ENCODE data around the gene TRIO.

DNA sequence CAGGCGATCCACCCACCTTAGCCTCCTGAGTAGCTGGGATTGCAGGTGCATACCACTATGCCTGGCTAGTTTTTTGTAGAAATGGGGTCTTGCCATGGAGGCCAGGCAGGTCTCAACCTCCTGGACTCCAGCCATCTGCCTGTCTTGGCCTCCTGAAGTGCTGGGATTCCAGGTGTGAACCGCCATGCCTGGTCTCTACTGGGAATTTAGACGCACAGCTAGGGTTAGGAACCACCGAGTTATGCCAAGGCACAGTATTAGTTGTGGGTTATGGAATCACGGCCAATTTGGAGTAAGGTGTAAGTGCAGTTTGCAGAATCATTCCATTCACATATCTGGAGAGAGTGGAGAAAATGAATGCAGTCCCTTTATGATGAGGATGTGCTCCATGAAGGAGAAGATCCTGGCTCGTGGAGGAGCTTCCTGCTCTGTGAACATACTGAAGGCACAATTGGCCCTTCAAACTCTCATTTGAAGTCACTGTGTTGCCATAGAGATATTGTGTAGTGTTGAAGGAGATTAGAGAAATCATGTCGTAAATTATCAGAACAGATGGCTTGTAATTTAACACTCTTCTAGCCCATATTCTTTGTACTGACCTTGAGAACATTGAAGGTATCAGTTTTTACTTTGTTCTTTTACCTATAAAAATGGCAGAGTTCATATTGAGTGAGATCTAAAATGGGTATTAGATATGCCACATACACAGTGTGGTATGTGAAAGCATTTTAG is 18.8 kb downstream of the TRIO start:
- TF ChIP-seq POLR2A (IDR thresholded peaks at IDR 0.05; ENCODE audit: control extremely low read depth in 1 of 2, low read depth in 2 of 2, low read length in 2 of 2) (no peak), CHD2 (IDR thresholded peaks at IDR 0.05; ENCODE audit: low read length) (no peak), EP300 (IDR thresholded peaks at IDR 0.05; ENCODE audit: borderline replicate concordance in 1 of 2, low read depth in 2 of 2, low read length in 2 of 2) (no peak), CEBPB (IDR thresholded peaks at IDR 0.05; ENCODE audit: low read depth, low read length) (no peak), POLR2AphosphoS5 (IDR thresholded peaks at IDR 0.05; ENCODE audit: low read depth, low read length) (no peak), RNF2 (IDR thresholded peaks at IDR 0.05; ENCODE audit: borderline replicate concordance, low read depth, low read length, missing control alignments, poor library complexity, severe bottlenecking) (no peak), TBP (IDR thresholded peaks at IDR 0.05; ENCODE audit: low read depth, low read length) (no peak), JUND (IDR thresholded peaks at IDR 0.05; ENCODE audit: low read length) (no peak), RXRA (IDR thresholded peaks at IDR 0.05; ENCODE audit: insufficient read depth, low read depth, low read length) (no peak), SUZ12 (IDR thresholded peaks at IDR 0.05; ENCODE audit: low read length) (no peak), SIX5 (IDR thresholded peaks at IDR 0.05; ENCODE audit: low read depth, low read length) (no peak), SIN3A (conservative IDR thresholded peaks at IDR 0.05 in 1 of 2, IDR thresholded peaks at IDR 0.05 in 1 of 2; ENCODE audit: low read depth in 1 of 2, low read length in 2 of 2) (no peak), MAFK (IDR thresholded peaks at IDR 0.05; ENCODE audit: low read depth, low read length) (no peak)
- TF ChIP-seq, protein P1, sequence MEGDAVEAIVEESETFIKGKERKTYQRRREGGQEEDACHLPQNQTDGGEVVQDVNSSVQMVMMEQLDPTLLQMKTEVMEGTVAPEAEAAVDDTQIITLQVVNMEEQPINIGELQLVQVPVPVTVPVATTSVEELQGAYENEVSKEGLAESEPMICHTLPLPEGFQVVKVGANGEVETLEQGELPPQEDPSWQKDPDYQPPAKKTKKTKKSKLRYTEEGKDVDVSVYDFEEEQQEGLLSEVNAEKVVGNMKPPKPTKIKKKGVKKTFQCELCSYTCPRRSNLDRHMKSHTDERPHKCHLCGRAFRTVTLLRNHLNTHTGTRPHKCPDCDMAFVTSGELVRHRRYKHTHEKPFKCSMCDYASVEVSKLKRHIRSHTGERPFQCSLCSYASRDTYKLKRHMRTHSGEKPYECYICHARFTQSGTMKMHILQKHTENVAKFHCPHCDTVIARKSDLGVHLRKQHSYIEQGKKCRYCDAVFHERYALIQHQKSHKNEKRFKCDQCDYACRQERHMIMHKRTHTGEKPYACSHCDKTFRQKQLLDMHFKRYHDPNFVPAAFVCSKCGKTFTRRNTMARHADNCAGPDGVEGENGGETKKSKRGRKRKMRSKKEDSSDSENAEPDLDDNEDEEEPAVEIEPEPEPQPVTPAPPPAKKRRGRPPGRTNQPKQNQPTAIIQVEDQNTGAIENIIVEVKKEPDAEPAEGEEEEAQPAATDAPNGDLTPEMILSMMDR (IDR thresholded peaks at IDR 0.05; ENCODE audit: control extremely low read depth in 1 of 3, insufficient read depth in 1 of 3, low read depth in 1 of 3, low read length in 3 of 3): no peak
